ENCODE data around the gene CENPP. TPM values are rescaled to one million over a fixed set of nuclear protein-coding genes. Genes with fewer than 3 reads are reported as not detected.

Gene CENPP
- total RNA-seq, 1 donor from 2014 or later: 5.4 TPM

DNA sequence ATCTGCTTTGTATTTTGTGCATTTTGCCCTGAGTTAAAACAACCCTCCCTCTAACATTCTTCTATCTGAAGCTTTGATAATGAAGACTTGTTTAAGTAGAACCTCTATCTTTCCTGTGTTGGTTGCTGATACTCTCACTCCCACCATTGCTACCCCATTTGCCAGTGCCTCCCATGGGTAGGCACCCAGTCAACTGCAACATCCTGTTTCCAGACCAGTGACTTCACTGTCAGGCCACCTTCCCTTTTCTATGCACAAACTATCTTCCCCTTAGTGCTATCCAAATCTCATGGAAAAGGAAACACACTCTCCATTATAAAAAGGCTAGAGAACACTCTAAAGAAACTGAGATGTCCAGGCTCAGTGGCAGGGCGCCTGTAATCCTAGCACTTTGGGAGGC is 26.6 kb upstream of the CENPP start:
- intact Hi-C loops (cut with micrococcal nuclease): no loop called here
- TF ChIP-seq, protein P1, sequence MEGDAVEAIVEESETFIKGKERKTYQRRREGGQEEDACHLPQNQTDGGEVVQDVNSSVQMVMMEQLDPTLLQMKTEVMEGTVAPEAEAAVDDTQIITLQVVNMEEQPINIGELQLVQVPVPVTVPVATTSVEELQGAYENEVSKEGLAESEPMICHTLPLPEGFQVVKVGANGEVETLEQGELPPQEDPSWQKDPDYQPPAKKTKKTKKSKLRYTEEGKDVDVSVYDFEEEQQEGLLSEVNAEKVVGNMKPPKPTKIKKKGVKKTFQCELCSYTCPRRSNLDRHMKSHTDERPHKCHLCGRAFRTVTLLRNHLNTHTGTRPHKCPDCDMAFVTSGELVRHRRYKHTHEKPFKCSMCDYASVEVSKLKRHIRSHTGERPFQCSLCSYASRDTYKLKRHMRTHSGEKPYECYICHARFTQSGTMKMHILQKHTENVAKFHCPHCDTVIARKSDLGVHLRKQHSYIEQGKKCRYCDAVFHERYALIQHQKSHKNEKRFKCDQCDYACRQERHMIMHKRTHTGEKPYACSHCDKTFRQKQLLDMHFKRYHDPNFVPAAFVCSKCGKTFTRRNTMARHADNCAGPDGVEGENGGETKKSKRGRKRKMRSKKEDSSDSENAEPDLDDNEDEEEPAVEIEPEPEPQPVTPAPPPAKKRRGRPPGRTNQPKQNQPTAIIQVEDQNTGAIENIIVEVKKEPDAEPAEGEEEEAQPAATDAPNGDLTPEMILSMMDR (IDR thresholded peaks at IDR 0.05; ENCODE audit: borderline replicate concordance): no peak
- Histone ChIP-seq H3K27me3 (ENCODE audit: low read depth) (no peaks in the 10 kb centered on the region), H3K4me1 (peaks cover 18% of the 10 kb centered on the region), H3K9me3 (replicated peaks) (no peaks in the 10 kb centered on the region), H3K36me3 (peaks cover 79% of the 10 kb centered on the region), H3K27ac (replicated peaks) (no peak overlapping the region), H3K4me3 (no peak overlapping the region)
- DNase-seq: no peak

DNA sequence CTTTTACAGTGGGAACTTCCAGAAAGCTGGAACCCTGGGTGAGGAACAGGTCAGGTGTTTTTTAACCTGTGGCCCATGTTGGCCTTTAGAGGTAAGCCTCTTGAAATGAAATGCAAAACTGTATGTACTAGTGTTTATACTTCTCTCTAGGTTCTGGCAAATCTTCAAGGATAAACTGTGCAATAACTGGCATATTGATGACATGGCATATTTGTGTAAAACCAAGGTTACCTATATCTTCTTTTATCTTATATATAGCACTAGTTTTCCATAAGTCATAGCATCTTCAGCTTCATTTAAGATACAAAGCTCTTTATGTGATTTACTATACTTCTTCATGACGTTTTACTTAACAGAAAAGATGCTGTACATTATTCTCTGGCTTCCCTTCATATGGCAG is 24.8 kb upstream of the CENPP start:
- Histone ChIP-seq H3K9me3 (replicated peaks) (no peaks in the 10 kb centered on the region), H3K36me3 (peaks cover 97% of the 10 kb centered on the region), H3K27me3 (ENCODE audit: low read depth) (no peaks in the 10 kb centered on the region), H3K4me1 (no peaks in the 10 kb centered on the region), H3K4me3 (no peak overlapping the region), H3K27ac (replicated peaks) (no peak overlapping the region)
- TF ChIP-seq, protein P1 (IDR thresholded peaks at IDR 0.05; ENCODE audit: borderline replicate concordance): no peak
- no peak for DNase-seq
- intact Hi-C loops (cut with micrococcal nuclease): no loop called here

DNA sequence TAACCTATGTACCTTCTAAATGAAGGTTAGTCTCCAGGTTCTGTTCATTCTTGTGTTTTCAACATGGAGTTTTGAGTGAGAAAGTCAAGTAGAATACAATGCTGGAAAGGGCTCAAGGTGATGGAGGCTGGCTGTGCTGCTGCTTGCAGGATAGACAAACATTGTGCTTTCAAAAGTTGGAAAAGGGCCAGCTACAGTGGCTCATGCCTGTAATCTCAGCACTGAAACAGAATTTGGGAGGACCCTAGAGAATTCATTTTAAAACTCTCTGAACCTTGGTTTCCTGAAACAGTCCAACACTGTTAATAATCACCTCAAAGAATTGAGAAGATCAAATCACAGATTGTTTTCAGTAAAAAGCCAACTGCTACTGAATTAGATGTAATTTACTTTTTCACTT is 16.9 kb upstream of the CENPP start:
- H3K27me3 ChIP-seq (ENCODE audit: low read depth): no peaks in the 10 kb centered on the region
- H3K9me3 ChIP-seq (replicated peaks): no peaks in the 10 kb centered on the region
- peaks cover 26% of the 10 kb centered on the region for H3K4me1 ChIP-seq
- peaks cover 74% of the 10 kb centered on the region for H3K36me3 ChIP-seq
- TF ChIP-seq, protein P1 (IDR thresholded peaks at IDR 0.05; ENCODE audit: borderline replicate concordance): no peak
- H3K4me3 ChIP-seq: no peak overlapping the region
- no peak overlapping the region for H3K27ac ChIP-seq (replicated peaks)
- no peak for DNase-seq
- intact Hi-C loops (cut with micrococcal nuclease): no loop called here

GRCh38 chr9:92310562-92310961 is 15.2 kb upstream of the CENPP start:
- Histone ChIP-seq H3K9me3 (replicated peaks) (no peaks in the 10 kb centered on the region), H3K36me3 (peaks cover 65% of the 10 kb centered on the region), H3K27me3 (ENCODE audit: low read depth) (no peaks in the 10 kb centered on the region), H3K27ac (replicated peaks) (no peak overlapping the region), H3K4me1 (peaks cover 29% of the 10 kb centered on the region), H3K4me3 (no peak overlapping the region)
- TF ChIP-seq, protein P1 (IDR thresholded peaks at IDR 0.05; ENCODE audit: borderline replicate concordance): no peak
- no peak for DNase-seq
- intact Hi-C loops (cut with micrococcal nuclease): no loop called here

- DNase-seq: no peak
- Histone ChIP-seq H3K4me3 (peak overlapping the region; percentile 2), H3K9me3 (replicated peaks) (no peaks in the 10 kb centered on the region), H3K36me3 (peaks cover 65% of the 10 kb centered on the region), H3K4me1 (peaks cover 29% of the 10 kb centered on the region), H3K27ac (replicated peaks) (peak overlapping the region; percentile 76), H3K27me3 (ENCODE audit: low read depth) (no peaks in the 10 kb centered on the region)
- TF ChIP-seq, protein P1 (IDR thresholded peaks at IDR 0.05; ENCODE audit: borderline replicate concordance): no peak
- intact Hi-C loops (cut with micrococcal nuclease): no loop called here
Measured at GRCh38 chr9:92312887-92313623, 12.7 kb upstream of the CENPP start.

Measured in left ventricle myocardium inferior (tissue), 1 donor.